K562 (cell line): ENCODE results near the gene SPON1.

Source experiments
- FOXP1 ChIP-seq: sonication (generic); formaldehyde crosslinking; IDR thresholded peaks from 2 replicates; pipeline ENCODE4 v1.8.0; 2022; ENCODE audit warnings: mild to moderate bottlenecking, missing genetic modification reagents
- MCM7 ChIP-seq, 2 experiments: fragments of 450-650 bp; IDR thresholded peaks; 2 replicates each; pipeline ENCODE4 v1.6.1; 2016 to 2018
- NBN ChIP-seq: fragments of 450-650 bp; IDR thresholded peaks from 2 replicates; pipeline ENCODE4 v1.6.1; 2016; ENCODE audit warnings: low read depth, mild to moderate bottlenecking
- SMC3 ChIP-seq: conservative IDR thresholded peaks from 2 replicates; pipeline ENCODE4 v1.6.1; 2011; ENCODE audit warnings: low read depth, low read length, improper control_type of control experiment; ENCODE audit not compliant: insufficient read depth
- TF ChIP-seq, protein P1 (sequence below), 2 experiments: fragments of 450-650 bp in 1 of 2; IDR thresholded peaks; 2 replicates each; pipeline ENCODE4 v1.6.1; 2011 to 2017; ENCODE audit warnings: low read depth in 2 of 2, antibody characterized with exemption in 1 of 2, borderline replicate concordance in 1 of 2, low read length in 1 of 2, mild to moderate bottlenecking in 1 of 2, mixed read lengths in 1 of 2; ENCODE audit not compliant: control insufficient read depth in 1 of 2
- TF ChIP-seq, protein P2 (sequence below): sonication (generic); formaldehyde crosslinking; IDR thresholded peaks from 2 replicates; pipeline ENCODE4 v1.8.1; 2023; ENCODE audit warnings: mild to moderate bottlenecking, missing genetic modification reagents, moderate library complexity
- TF ChIP-seq, protein P3 (sequence below), 3 experiments: IDR thresholded peaks in 2 of 3; conservative IDR thresholded peaks in 1 of 3; 2 replicates each; pipeline ENCODE4 v1.5.1; 2011 to 2012; ENCODE audit warnings: low read length in 3 of 3, mild to moderate bottlenecking in 3 of 3, control low read depth in 2 of 3, improper control_type of control experiment in 1 of 3, inconsistent platforms in 1 of 3, low read depth in 1 of 3, mixed read lengths in 1 of 3, moderate library complexity in 1 of 3; ENCODE audit not compliant: insufficient read depth in 2 of 3
- TF ChIP-seq, protein P4 (sequence below): fragments of 250-450 bp; sonication (Bioruptor Pico); IDR thresholded peaks from 2 replicates; pipeline ENCODE4 v1.4.0; 2020; ENCODE audit warnings: mild to moderate bottlenecking, moderate library complexity

DNA sequence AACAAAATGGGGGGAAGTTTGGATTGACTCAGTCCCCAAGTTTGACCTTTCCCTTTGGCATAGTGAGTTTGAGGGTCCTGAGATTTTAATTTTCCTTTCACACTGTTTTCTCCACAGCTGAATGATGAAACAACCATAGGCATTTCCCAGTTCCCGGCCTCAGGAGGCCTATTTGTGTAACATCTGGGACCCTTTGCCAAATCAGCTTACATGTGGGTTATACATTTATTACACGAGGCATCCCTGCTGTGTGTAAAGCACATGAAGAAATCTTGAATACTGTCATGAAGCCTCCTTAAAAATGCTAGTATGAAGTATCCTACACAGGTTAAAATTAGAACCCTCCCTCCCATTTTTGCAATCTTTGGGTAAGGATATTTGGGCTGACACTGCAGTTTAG is 44.6 kb upstream of the SPON1 start:
- TF ChIP-seq, protein P1, sequence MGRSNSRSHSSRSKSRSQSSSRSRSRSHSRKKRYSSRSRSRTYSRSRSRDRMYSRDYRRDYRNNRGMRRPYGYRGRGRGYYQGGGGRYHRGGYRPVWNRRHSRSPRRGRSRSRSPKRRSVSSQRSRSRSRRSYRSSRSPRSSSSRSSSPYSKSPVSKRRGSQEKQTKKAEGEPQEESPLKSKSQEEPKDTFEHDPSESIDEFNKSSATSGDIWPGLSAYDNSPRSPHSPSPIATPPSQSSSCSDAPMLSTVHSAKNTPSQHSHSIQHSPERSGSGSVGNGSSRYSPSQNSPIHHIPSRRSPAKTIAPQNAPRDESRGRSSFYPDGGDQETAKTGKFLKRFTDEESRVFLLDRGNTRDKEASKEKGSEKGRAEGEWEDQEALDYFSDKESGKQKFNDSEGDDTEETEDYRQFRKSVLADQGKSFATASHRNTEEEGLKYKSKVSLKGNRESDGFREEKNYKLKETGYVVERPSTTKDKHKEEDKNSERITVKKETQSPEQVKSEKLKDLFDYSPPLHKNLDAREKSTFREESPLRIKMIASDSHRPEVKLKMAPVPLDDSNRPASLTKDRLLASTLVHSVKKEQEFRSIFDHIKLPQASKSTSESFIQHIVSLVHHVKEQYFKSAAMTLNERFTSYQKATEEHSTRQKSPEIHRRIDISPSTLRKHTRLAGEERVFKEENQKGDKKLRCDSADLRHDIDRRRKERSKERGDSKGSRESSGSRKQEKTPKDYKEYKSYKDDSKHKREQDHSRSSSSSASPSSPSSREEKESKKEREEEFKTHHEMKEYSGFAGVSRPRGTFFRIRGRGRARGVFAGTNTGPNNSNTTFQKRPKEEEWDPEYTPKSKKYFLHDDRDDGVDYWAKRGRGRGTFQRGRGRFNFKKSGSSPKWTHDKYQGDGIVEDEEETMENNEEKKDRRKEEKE (IDR thresholded peaks at IDR 0.05; ENCODE audit: borderline replicate concordance in 1 of 2, control insufficient read depth in 1 of 2, low read depth in 2 of 2, low read length in 1 of 2), result no peak
- TF ChIP-seq FOXP1 (CRISPR knock-in tag) (no peak), NBN (no peak), SMC3 (no peak), MCM7 (IDR thresholded peaks at IDR 0.05) (no peak)
- TF ChIP-seq, protein P2, sequence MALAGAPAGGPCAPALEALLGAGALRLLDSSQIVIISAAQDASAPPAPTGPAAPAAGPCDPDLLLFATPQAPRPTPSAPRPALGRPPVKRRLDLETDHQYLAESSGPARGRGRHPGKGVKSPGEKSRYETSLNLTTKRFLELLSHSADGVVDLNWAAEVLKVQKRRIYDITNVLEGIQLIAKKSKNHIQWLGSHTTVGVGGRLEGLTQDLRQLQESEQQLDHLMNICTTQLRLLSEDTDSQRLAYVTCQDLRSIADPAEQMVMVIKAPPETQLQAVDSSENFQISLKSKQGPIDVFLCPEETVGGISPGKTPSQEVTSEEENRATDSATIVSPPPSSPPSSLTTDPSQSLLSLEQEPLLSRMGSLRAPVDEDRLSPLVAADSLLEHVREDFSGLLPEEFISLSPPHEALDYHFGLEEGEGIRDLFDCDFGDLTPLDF (CRISPR knock-in tag), result no peak
- TF ChIP-seq, protein P3, sequence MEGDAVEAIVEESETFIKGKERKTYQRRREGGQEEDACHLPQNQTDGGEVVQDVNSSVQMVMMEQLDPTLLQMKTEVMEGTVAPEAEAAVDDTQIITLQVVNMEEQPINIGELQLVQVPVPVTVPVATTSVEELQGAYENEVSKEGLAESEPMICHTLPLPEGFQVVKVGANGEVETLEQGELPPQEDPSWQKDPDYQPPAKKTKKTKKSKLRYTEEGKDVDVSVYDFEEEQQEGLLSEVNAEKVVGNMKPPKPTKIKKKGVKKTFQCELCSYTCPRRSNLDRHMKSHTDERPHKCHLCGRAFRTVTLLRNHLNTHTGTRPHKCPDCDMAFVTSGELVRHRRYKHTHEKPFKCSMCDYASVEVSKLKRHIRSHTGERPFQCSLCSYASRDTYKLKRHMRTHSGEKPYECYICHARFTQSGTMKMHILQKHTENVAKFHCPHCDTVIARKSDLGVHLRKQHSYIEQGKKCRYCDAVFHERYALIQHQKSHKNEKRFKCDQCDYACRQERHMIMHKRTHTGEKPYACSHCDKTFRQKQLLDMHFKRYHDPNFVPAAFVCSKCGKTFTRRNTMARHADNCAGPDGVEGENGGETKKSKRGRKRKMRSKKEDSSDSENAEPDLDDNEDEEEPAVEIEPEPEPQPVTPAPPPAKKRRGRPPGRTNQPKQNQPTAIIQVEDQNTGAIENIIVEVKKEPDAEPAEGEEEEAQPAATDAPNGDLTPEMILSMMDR (IDR thresholded peaks at IDR 0.05 in 2 of 3, conservative IDR thresholded peaks at IDR 0.05 in 1 of 3; ENCODE audit: insufficient read depth in 2 of 3, low read depth in 1 of 3, low read length in 3 of 3), result no peak
- TF ChIP-seq, protein P4, sequence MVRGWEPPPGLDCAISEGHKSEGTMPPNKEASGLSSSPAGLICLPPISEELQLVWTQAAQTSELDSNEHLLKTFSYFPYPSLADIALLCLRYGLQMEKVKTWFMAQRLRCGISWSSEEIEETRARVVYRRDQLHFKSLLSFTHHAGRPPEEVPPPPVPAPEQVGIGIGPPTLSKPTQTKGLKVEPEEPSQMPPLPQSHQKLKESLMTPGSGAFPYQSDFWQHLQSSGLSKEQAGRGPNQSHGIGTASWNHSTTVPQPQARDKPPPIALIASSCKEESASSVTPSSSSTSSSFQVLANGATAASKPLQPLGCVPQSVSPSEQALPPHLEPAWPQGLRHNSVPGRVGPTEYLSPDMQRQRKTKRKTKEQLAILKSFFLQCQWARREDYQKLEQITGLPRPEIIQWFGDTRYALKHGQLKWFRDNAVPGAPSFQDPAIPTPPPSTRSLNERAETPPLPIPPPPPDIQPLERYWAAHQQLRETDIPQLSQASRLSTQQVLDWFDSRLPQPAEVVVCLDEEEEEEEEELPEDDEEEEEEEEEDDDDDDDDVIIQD, result no peak
